HEK293T (cell line): ENCODE results near the gene TMEM218.

Source experiments
- ARNT ChIP-seq: fragments of 450-650 bp; IDR thresholded peaks from 2 replicates; pipeline ENCODE4 v1.6.1; 2017; ENCODE audit warnings: mild to moderate bottlenecking
- CTBP1 ChIP-seq: fragments of 450-650 bp; IDR thresholded peaks from 2 replicates; pipeline ENCODE4 v1.6.1; 2016; ENCODE audit warnings: borderline replicate concordance
- ELF4 ChIP-seq: fragments of 450-650 bp; IDR thresholded peaks from 2 replicates; pipeline ENCODE4 v1.6.1; 2017; ENCODE audit warnings: antibody characterized with exemption
- FOXA1 ChIP-seq: fragments of 450-650 bp; IDR thresholded peaks from 2 replicates; pipeline ENCODE4 v1.6.1; 2016; ENCODE audit warnings: mild to moderate bottlenecking
- FOXK2 ChIP-seq: fragments of 450-650 bp; IDR thresholded peaks from 2 replicates; pipeline ENCODE4 v1.6.1; 2016; ENCODE audit warnings: mild to moderate bottlenecking
- FOXM1 ChIP-seq: fragments of 450-650 bp; IDR thresholded peaks from 2 replicates; pipeline ENCODE4 v1.6.1; 2017; ENCODE audit warnings: mild to moderate bottlenecking, borderline replicate concordance
- HDGF ChIP-seq: fragments of 450-650 bp; IDR thresholded peaks from 2 replicates; pipeline ENCODE4 v1.6.1; 2017; ENCODE audit warnings: antibody characterized with exemption, borderline replicate concordance
- NFRKB ChIP-seq: fragments of 450-650 bp; IDR thresholded peaks from 2 replicates; pipeline ENCODE4 v1.6.1; 2016; ENCODE audit warnings: mild to moderate bottlenecking, moderate library complexity
- SP1 ChIP-seq: fragments of 450-650 bp; IDR thresholded peaks from 2 replicates; pipeline ENCODE4 v1.6.1; 2017
- SUZ12 ChIP-seq: fragments of 450-650 bp; IDR thresholded peaks from 2 replicates; pipeline ENCODE4 v1.6.1; 2016; ENCODE audit warnings: mild to moderate bottlenecking
- ZNF384 ChIP-seq: fragments of 450-650 bp; IDR thresholded peaks from 2 replicates; pipeline ENCODE4 v1.6.1; 2016

DNA sequence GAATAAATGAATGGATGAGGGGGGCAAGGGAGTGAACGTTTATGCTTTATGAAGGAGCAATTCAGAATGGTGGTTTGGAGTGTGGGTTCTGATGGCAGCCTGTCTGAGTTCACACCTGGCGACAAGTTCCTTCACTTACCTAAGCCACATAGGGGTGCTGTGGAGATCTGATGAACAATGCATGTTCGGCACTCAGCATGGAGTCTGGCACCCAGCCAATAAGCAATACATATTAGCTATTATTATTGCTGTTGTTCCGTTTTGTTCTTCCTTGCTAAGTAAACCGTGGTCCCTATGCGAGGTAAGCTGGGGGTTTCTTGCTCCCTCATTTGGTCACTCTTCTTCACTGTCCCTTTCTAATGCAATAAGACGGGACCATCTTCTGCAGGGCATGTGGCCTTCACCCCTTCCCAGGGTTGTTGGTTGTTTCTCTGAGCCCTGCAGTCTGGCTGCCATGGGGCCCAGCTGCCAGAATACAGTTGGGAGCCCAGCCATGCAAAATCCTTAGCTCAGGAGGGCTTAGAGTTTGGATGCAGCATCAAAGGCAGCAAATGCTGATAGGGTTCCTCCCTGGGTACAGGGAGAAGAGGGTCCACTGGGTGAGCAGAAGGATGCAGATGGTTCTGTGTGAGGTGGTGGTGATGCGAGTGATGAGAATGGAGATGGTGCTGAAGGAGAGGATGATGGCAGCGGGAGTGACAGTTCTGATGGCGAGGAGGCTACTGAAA is 46.7 kb upstream of the TMEM218 start:
- TF ChIP-seq SP1 (no peak), SUZ12 (no peak), FOXA1 (no peak), ARNT (no peak), FOXK2 (no peak), NFRKB (no peak), ELF4 (no peak), HDGF (no peak), ZNF384 (no peak), FOXM1 (no peak), CTBP1 (no peak)
